GM12878 (cell line): Measurements from ENCODE around the gene SLC4A5. TPM values are rescaled to one million over a fixed set of nuclear protein-coding genes. Genes with fewer than 3 reads are reported as not detected.

Source experiments
- ATAC-seq: fragments of 200-7000 bp; cut with Tn5 transposase; 3 replicates; pipeline ENCODE4 v1.9.1; 2020; ENCODE audit warnings: mild to moderate bottlenecking, moderate library complexity
- BruUV-seq: library from RNA; stranded (reverse); fragments of 400-500 nt; replicated peaks from 2 replicates; lab custom pipeline; 2021; lab: Mats Ljungman, UMichigan
- CTCF ChIA-PET: fragments of 300-600 bp; sonication (Branson Sonifier 250); formaldehyde crosslinking; extraction: SDS; loops from one replicate; lab custom pipeline; 2021; ENCODE audit warnings: inconsistent platforms; lab: Yijun Ruan, JAX
- POLR2A ChIA-PET: fragments of 350-600 bp; formaldehyde crosslinking; extraction: SDS; loops from one replicate; lab custom pipeline; 2021; ENCODE audit warnings: inconsistent platforms; lab: Charles Lee
- RAD21 ChIA-PET: fragments of 300-600 bp; sonication (Branson Sonifier 250); formaldehyde crosslinking; loops from one replicate; lab custom pipeline; 2023; ENCODE audit warnings: antibody characterized with exemption; ENCODE audit not compliant: unreplicated experiment; lab: Charles Lee
- SMC1A ChIA-PET: fragments of 300-600 bp; sonication (Branson Sonifier 250); formaldehyde crosslinking; loops from one replicate; lab custom pipeline; 2023; ENCODE audit not compliant: unreplicated experiment, uncharacterized antibody; lab: Charles Lee
- DNase-seq: peaks from one replicate; pipeline ENCODE4 v3.0.0-alpha.2; 2011; ENCODE audit warnings: low read depth, low spot score
- FAIRE-seq: peaks from 3 replicates; lab custom pipeline; 2011; peaks lifted over from hg19 to GRCh38; lab: Jason Lieb, UNC
- H2AFZ ChIP-seq: 2 replicates; pipeline ENCODE4 v1.6.0; 2011; ENCODE audit warnings: low read depth, low read length, control low read depth; ENCODE audit not compliant: control insufficient read depth
- H3K27ac ChIP-seq: 2 replicates; pipeline ENCODE4 v1.5.1; 2011; ENCODE audit warnings: control low read depth; ENCODE audit not compliant: control insufficient read depth, insufficient read depth
- H3K27me3 ChIP-seq, 2 experiments: replicated peaks in 1 of 2; 2 replicates each; pipeline versions ENCODE4 v1.6.0 to v1.6.1; 2011; ENCODE audit warnings: low read length in 1 of 2; ENCODE audit not compliant: control insufficient read depth in 2 of 2, insufficient read depth in 2 of 2
- H3K36me3 ChIP-seq, 2 experiments: 2 replicates each; pipeline ENCODE4 v1.5.1; 2011; ENCODE audit warnings: low read length in 1 of 2; ENCODE audit not compliant: control insufficient read depth in 2 of 2, insufficient read depth in 2 of 2
- H3K4me1 ChIP-seq: 2 replicates; pipeline ENCODE4 v1.6.1; 2011; ENCODE audit warnings: mild to moderate bottlenecking, low read length, moderate library complexity, mixed read lengths; ENCODE audit not compliant: control insufficient read depth, insufficient read depth
- H3K4me2 ChIP-seq: 2 replicates; pipeline ENCODE4 v1.6.0; 2011; ENCODE audit warnings: control low read depth; ENCODE audit not compliant: control insufficient read depth, insufficient read depth
- H3K4me3 ChIP-seq: fragments of 200-600 bp; sonication (generic); 2 replicates; pipeline ENCODE4 v1.5.1; 2016
- H3K79me2 ChIP-seq: 2 replicates; pipeline ENCODE4 v1.6.0; 2011; ENCODE audit warnings: low read length; ENCODE audit not compliant: control insufficient read depth, insufficient read depth
- H3K9ac ChIP-seq: 2 replicates; pipeline ENCODE4 v1.8.0; 2011; ENCODE audit warnings: low read length, control low read depth, mixed read lengths; ENCODE audit not compliant: control insufficient read depth, insufficient read depth
- H3K9me3 ChIP-seq: replicated peaks from 3 replicates; pipeline ENCODE4 v1.5.1; 2011; ENCODE audit warnings: mild to moderate bottlenecking, low read length; ENCODE audit not compliant: control insufficient read depth, insufficient read depth
- H4K20me1 ChIP-seq: 2 replicates; pipeline ENCODE4 v1.6.0; 2011; ENCODE audit not compliant: control insufficient read depth, insufficient read depth
- BCLAF1 ChIP-seq: fragments of 450-650 bp; IDR thresholded peaks from 2 replicates; pipeline ENCODE4 v1.6.1; 2017; ENCODE audit warnings: antibody characterized with exemption, mild to moderate bottlenecking, moderate library complexity
- E2F8 ChIP-seq: fragments of 450-650 bp; IDR thresholded peaks from 2 replicates; pipeline ENCODE4 v1.6.1; 2018; ENCODE audit warnings: mild to moderate bottlenecking, low read depth, moderate library complexity; ENCODE audit not compliant: partially characterized antibody
- MYB ChIP-seq: fragments of 150-350 bp; IDR thresholded peaks from 2 replicates; pipeline ENCODE4 v1.6.1; 2014; ENCODE audit warnings: mild to moderate bottlenecking, low read depth, low read length, borderline replicate concordance
- PBX3 ChIP-seq: IDR thresholded peaks from 2 replicates; pipeline ENCODE4 v1.6.1; 2011; ENCODE audit warnings: mild to moderate bottlenecking, low read depth, low read length, moderate library complexity; ENCODE audit not compliant: insufficient replicate concordance
- PML ChIP-seq: IDR thresholded peaks from 2 replicates; pipeline ENCODE4 v1.6.1; 2012; ENCODE audit warnings: low read length, inconsistent platforms
- SIX5 ChIP-seq: IDR thresholded peaks from 2 replicates; pipeline ENCODE4 v1.6.1; 2011; ENCODE audit warnings: mild to moderate bottlenecking, low read depth, low read length, moderate library complexity; ENCODE audit not compliant: severe bottlenecking
- SUPT20H ChIP-seq: IDR thresholded peaks from 2 replicates; pipeline ENCODE4 v1.6.1; 2011; ENCODE audit warnings: low read depth, mild to moderate bottlenecking, low read length, moderate library complexity, borderline replicate concordance; ENCODE audit not compliant: control insufficient read depth
- USF1 ChIP-seq: IDR thresholded peaks from 2 replicates; pipeline ENCODE4 v1.6.1; 2011; ENCODE audit warnings: borderline replicate concordance, low read depth, mild to moderate bottlenecking, moderate library complexity, mixed read lengths, low read length; ENCODE audit not compliant: insufficient read depth; ENCODE audit errors: extremely low read length
- WGBS: methylation state at CpG from one replicate; pipeline ENCODE4 v1.1.6; 2016; ENCODE audit warnings: low lambda C conversion rate; ENCODE audit not compliant: insufficient replicate concordance, insufficient coverage; ENCODE audit errors: missing lambda C conversion rate; 5-methylcytosine and 5-hydroxymethylcytosine counted together
- in situ Hi-C: fragments of 300-500 bp; cut with MboI; formaldehyde crosslinking; loops from 9 replicates; pipeline ENCODE4 v1.14.3; 2018; ENCODE audit warnings: mixed read lengths
- intact Hi-C: fragments of 100-400 bp; cut with micrococcal nuclease; formaldehyde crosslinking; loops from one replicate; pipeline ENCODE4 v1.14.2; 2022; ENCODE audit not compliant: unreplicated experiment
- polyA plus RNA-seq, 11 experiments: library from polyadenylated mRNA; depleted of rRNA in 4 of 11; unstranded in 6 of 11; stranded (reverse) in 5 of 11; fragments of >200 nt; fragmentation: Nextera tagmentation in 4 of 11; fragmentation: Illumina TruSeq in 1 of 11; extraction: Ambion mirVana in 4 of 11; extraction: Trizol in 1 of 11; gene quantifications; 1 replicate in 1 of 11; 2 replicates in 10 of 11; pipeline versions ENCODE4 v1.2.1 to v1.2.3, GENCODE V29; 2011 to 2016; ENCODE audit warnings: inconsistent platforms in 2 of 11, missing spikeins in 2 of 11, low read depth in 1 of 11
- total RNA-seq, 4 experiments: library from RNA; depleted of rRNA in 3 of 4; stranded (reverse); fragments of >200 nt in 3 of 4; fragmentation: Illumina TruSeq in 1 of 4; extraction: Trizol in 1 of 4; gene quantifications; 2 replicates each; pipeline versions ENCODE4 v1.2.1 to v1.2.3, GENCODE V29; 2013 to 2021

The SLC4A5 gene
- total and polyA plus RNA-seq, 10 of the 15 experiments (the other 5 are each of a cell fraction or from before 2014, with no cell fraction given): 0.15 to 4.7 (median 1.6) TPM

- SMC1A ChIA-PET: interaction anchor here (1.2 to 3.2 kb wide), 2 partner anchors 81 to 159 kb away, joined by 3 to 11 read pairs; no protein-coding TSS in a partner anchor
- BruUV-seq: no TSS peak
- Histone ChIP-seq H3K4me1 (no peaks in the 10 kb centered on the region), H3K9me3 (no peaks in the 10 kb centered on the region), H3K27me3 (no peaks in the 10 kb centered on the region), H3K4me2 (no peak overlapping the region), H3K36me3 (no peaks in the 10 kb centered on the region), H3K4me3 (no peak overlapping the region), H3K9ac (no peak overlapping the region), H3K27ac (no peak overlapping the region), H4K20me1 (no peaks in the 10 kb centered on the region), H3K79me2 (no peaks in the 10 kb centered on the region), H2AFZ (no peak overlapping the region)
- in situ Hi-C loops (no loop called here), intact Hi-C loops (loop anchor here (5.0 kb wide), 1 partner anchor 138 kb away; no protein-coding TSS in a partner anchor)
- DNase-seq: no peak
- CTCF ChIA-PET: interaction anchor here (0.9 to 2.1 kb wide), 3 partner anchors 10 to 81 kb away, joined by 3 to 10 read pairs (median 3); no protein-coding TSS in a partner anchor
- ATAC-seq: no peak
- POLR2A ChIA-PET: interaction anchor here (1.2 kb wide), 1 partner anchor 18 kb away, joined by 5 read pairs; no protein-coding TSS in a partner anchor
- TF ChIP-seq PBX3 (no peak), PML (no peak), SIX5 (no peak), SUPT20H (no peak), USF1 (no peak), BCLAF1 (no peak), E2F8 (no peak), MYB (no peak)
- RAD21 ChIA-PET: interaction anchor here (1.4 kb wide), 1 partner anchor 81 kb away, joined by 5 read pairs; no protein-coding TSS in a partner anchor
- 83% methylated on average over 4 of the region's 4 CpGs for WGBS
- no peak for FAIRE-seq
Observed at GRCh38 chr2:74253971-74254310, 89.3 kb downstream of the SLC4A5 start.
